DOHH2 (cell line): ENCODE measurements around the gene ADAR.

ENCODE experiments used
- CTCF ChIP-seq: fragments of 200-600 bp; sonication (generic); IDR thresholded peaks from one replicate; pipeline ENCODE4 v1.5.1; 2014; ENCODE audit warnings: antibody characterized with exemption, mild to moderate bottlenecking, low read depth, low read length; ENCODE audit not compliant: poor library complexity, severe bottlenecking
- EZH2phosphoT487 ChIP-seq: fragments of 200-600 bp; sonication (generic); IDR thresholded peaks from 2 replicates; pipeline ENCODE4 v1.6.1; 2017; ENCODE audit warnings: borderline replicate concordance, mild to moderate bottlenecking, antibody characterized with exemption, low read length, moderate library complexity, mixed read lengths

GRCh38 chr1:154609398-154610380 is 1.7 kb upstream of the ADAR start:
- TF ChIP-seq CTCF (no peak), EZH2phosphoT487 (no peak)
